ENCODE measurements around the gene KCNH8. TPM values are rescaled to one million over a fixed set of nuclear protein-coding genes. Genes with fewer than 3 reads are reported as not detected.

KCNH8 gene
- polyA plus RNA-seq, 3 donors, result 0.03 TPM; not detected in 2

- Mint-ChIP-seq H3K27me3 (ENCODE audit: low read depth in 3 of 3) (peaks cover 0 to 1% (median 0%) of the 10 kb centered on the region in 3 donors), H3K27ac (no peak overlapping the region), H3K9me3 (peaks cover 0 to 10% (median 3%) of the 10 kb centered on the region in 7 donors), H3K36me3 (no peaks in the 10 kb centered on the region), H3K4me1 (no peaks in the 10 kb centered on the region), H3K4me3 (no peak overlapping the region)
- intact Hi-C loops (cut with micrococcal nuclease), result no loop called here
- no peak for TF ChIP-seq CTCF (IDR thresholded peaks at IDR 0.05)
- Histone ChIP-seq H3K4me2 (replicated peaks; ENCODE audit: extremely low read depth, low read length, poor library complexity, severe bottlenecking) (no peak overlapping the region), H3K36me3 (replicated peaks in 1 of 2; ENCODE audit: control insufficient read depth in 1 of 2, insufficient read depth in 2 of 2, low read length in 2 of 2) (no peaks in the 10 kb centered on the region), H4K20me1 (ENCODE audit: insufficient read depth, low read length) (no peaks in the 10 kb centered on the region), H3K79me2 (ENCODE audit: insufficient read depth, low read length) (no peaks in the 10 kb centered on the region), H3K4me1 (ENCODE audit: control insufficient read depth in 1 of 2, insufficient read depth in 2 of 2, low read length in 2 of 2) (no peaks in the 10 kb centered on the region), H2AFZ (ENCODE audit: insufficient read depth, low read depth, low read length, poor library complexity, severe bottlenecking) (no peak overlapping the region), H3K9ac (ENCODE audit: insufficient read depth, low read length, poor library complexity, severe bottlenecking) (no peak overlapping the region), H3K9me3 (replicated peaks in 1 of 2; ENCODE audit: control insufficient read depth in 1 of 2, insufficient read depth in 1 of 2, low read length in 2 of 2) (no peaks in the 10 kb centered on the region), H3K27me3 (ENCODE audit: control insufficient read depth in 2 of 2, insufficient read depth in 2 of 2, low read length in 2 of 2) (no peaks in the 10 kb centered on the region), H3K27ac (ENCODE audit: low read depth in 1 of 2, low read length in 2 of 2) (no peak overlapping the region), H3K4me3 (replicated peaks in 1 of 3; ENCODE audit: low read depth in 2 of 3, low read length in 3 of 3) (no peak overlapping the region)
- no peak for DNase-seq
- no CpG with 5 or more reads among the region's 2 CpGs for WGBS (ENCODE audit: insufficient coverage)
Observed at GRCh38 chr3:19432669-19433068, 284.4 kb downstream of the KCNH8 start.

- Histone ChIP-seq H3K27ac (ENCODE audit: low read depth in 1 of 2, low read length in 2 of 2) (no peak overlapping the region), H2AFZ (ENCODE audit: insufficient read depth, low read depth, low read length, poor library complexity, severe bottlenecking) (no peak overlapping the region), H3K79me2 (ENCODE audit: insufficient read depth, low read length) (no peaks in the 10 kb centered on the region), H3K4me2 (replicated peaks; ENCODE audit: extremely low read depth, low read length, poor library complexity, severe bottlenecking) (no peak overlapping the region), H3K9ac (ENCODE audit: insufficient read depth, low read length, poor library complexity, severe bottlenecking) (no peak overlapping the region), H3K36me3 (replicated peaks in 1 of 2; ENCODE audit: control insufficient read depth in 1 of 2, insufficient read depth in 2 of 2, low read length in 2 of 2) (no peaks in the 10 kb centered on the region), H3K4me3 (replicated peaks in 1 of 3; ENCODE audit: low read depth in 2 of 3, low read length in 3 of 3) (no peak overlapping the region), H4K20me1 (ENCODE audit: insufficient read depth, low read length) (no peaks in the 10 kb centered on the region), H3K27me3 (ENCODE audit: control insufficient read depth in 2 of 2, insufficient read depth in 2 of 2, low read length in 2 of 2) (no peaks in the 10 kb centered on the region), H3K9me3 (replicated peaks in 1 of 2; ENCODE audit: control insufficient read depth in 1 of 2, insufficient read depth in 1 of 2, low read length in 2 of 2) (no peaks in the 10 kb centered on the region), H3K4me1 (ENCODE audit: control insufficient read depth in 1 of 2, insufficient read depth in 2 of 2, low read length in 2 of 2) (no peaks in the 10 kb centered on the region)
- WGBS (ENCODE audit: insufficient coverage), result 100% methylated on average over 1 of the region's 1 CpG
- no peak overlapping the region for H3K27ac Mint-ChIP-seq
- TF ChIP-seq CTCF (IDR thresholded peaks at IDR 0.05), result no peak
- intact Hi-C loops (cut with micrococcal nuclease), result no loop called here
- no peaks in the 10 kb centered on the region for H3K4me1 Mint-ChIP-seq
- no peaks in the 10 kb centered on the region for H3K36me3 Mint-ChIP-seq
- DNase-seq, result no peak
- H3K4me3 Mint-ChIP-seq, result no peak overlapping the region
- no peaks in the 10 kb centered on the region for H3K27me3 Mint-ChIP-seq (ENCODE audit: low read depth in 3 of 3)
- H3K9me3 Mint-ChIP-seq, result peaks cover 0 to 3% (median 0%) of the 10 kb centered on the region in 7 donors
Observed at GRCh38 chr3:19436746-19437145, 288.4 kb downstream of the KCNH8 start.
